OCI-LY3 (cell line): Measurements from ENCODE around the gene CLCN5.

Experiments
- H2AFZ ChIP-seq: fragments of 200-600, 300-600 bp; shearing (Covaris generic); 2 replicates; pipeline ENCODE4 v1.6.0; 2014; ENCODE audit warnings: antibody characterized with exemption, low read depth, low read length
- H3K27ac ChIP-seq: fragments of 200-600, 300-600 bp; sonication (generic); 2 replicates; pipeline ENCODE4 v1.5.1; 2014; ENCODE audit warnings: mild to moderate bottlenecking, low read length, moderate library complexity, mixed read lengths
- H3K27me3 ChIP-seq: fragments of 200-600, 300-600 bp; sonication (generic); 2 replicates; pipeline ENCODE4 v1.6.1; 2014; ENCODE audit warnings: low read depth, low read length, mixed read lengths
- H3K36me3 ChIP-seq: fragments of 200-600, 300-600 bp; sonication (generic); replicated peaks from 2 replicates; pipeline ENCODE3; 2014; ENCODE audit warnings: low read depth, low read length, mixed read lengths
- H3K4me1 ChIP-seq: fragments of 300-600, 200-600 bp; sonication (generic); 2 replicates; pipeline ENCODE4 v1.6.1; 2014; ENCODE audit warnings: low read length, mixed read lengths
- H3K4me2 ChIP-seq: fragments of 200-600, 300-600 bp; sonication (generic); 2 replicates; pipeline ENCODE4 v1.6.1; 2014; ENCODE audit warnings: low read length, mixed read lengths
- H3K4me3 ChIP-seq: fragments of 300-600, 200-600 bp; sonication (generic); 2 replicates; pipeline ENCODE4 v1.5.1; 2014; ENCODE audit warnings: antibody characterized with exemption, mild to moderate bottlenecking, low read length, moderate library complexity
- H3K79me2 ChIP-seq: fragments of 300-600, 200-600 bp; shearing (Covaris generic); 2 replicates; pipeline ENCODE4 v1.6.1; 2014; ENCODE audit warnings: mild to moderate bottlenecking, low read length, mixed read lengths
- H3K9ac ChIP-seq: fragments of 300-600, 200-600 bp; shearing (Covaris generic); 2 replicates; pipeline ENCODE4 v1.6.0; 2014; ENCODE audit warnings: mild to moderate bottlenecking, low read length, moderate library complexity
- H3K9me3 ChIP-seq: fragments of 200-600, 300-600 bp; shearing (Covaris generic); 2 replicates; pipeline ENCODE4 v1.6.1; 2014; ENCODE audit warnings: low read length, mixed read lengths; ENCODE audit not compliant: insufficient read depth
- H4K20me1 ChIP-seq: fragments of 200-600, 300-600 bp; sonication (generic); 2 replicates; pipeline ENCODE4 v1.6.1; 2016; ENCODE audit warnings: low read length, mixed read lengths; ENCODE audit not compliant: insufficient read depth
- CTCF ChIP-seq: fragments of 200-600, 300-600 bp; sonication (generic); IDR thresholded peaks from 2 replicates; pipeline ENCODE4 v1.5.1; 2014; ENCODE audit warnings: antibody characterized with exemption, low read length, low read depth
- EZH2phosphoT487 ChIP-seq: fragments of 200-600 bp; shearing (Covaris generic); IDR thresholded peaks from 2 replicates; pipeline ENCODE4 v1.6.1; 2018; ENCODE audit warnings: antibody characterized with exemption, mixed run types, low read depth

CLCN5 gene

GRCh38 chrX:50045823-50046222 lies 123.4 kb downstream of the CLCN5 start:
- no peaks in the 10 kb centered on the region for H3K27me3 ChIP-seq
- no peaks in the 10 kb centered on the region for H3K4me1 ChIP-seq
- no peaks in the 10 kb centered on the region for H4K20me1 ChIP-seq
- TF ChIP-seq EZH2phosphoT487: no peak
- TF ChIP-seq CTCF: no peak
- no peaks in the 10 kb centered on the region for H3K79me2 ChIP-seq
- H3K27ac ChIP-seq: no peak overlapping the region
- H3K36me3 ChIP-seq: no peaks in the 10 kb centered on the region
- H3K9me3 ChIP-seq: no peaks in the 10 kb centered on the region
- no peak overlapping the region for H3K9ac ChIP-seq
- H3K4me2 ChIP-seq: no peak overlapping the region
- H2AFZ ChIP-seq: no peak overlapping the region
- H3K4me3 ChIP-seq: no peak overlapping the region

DNA sequence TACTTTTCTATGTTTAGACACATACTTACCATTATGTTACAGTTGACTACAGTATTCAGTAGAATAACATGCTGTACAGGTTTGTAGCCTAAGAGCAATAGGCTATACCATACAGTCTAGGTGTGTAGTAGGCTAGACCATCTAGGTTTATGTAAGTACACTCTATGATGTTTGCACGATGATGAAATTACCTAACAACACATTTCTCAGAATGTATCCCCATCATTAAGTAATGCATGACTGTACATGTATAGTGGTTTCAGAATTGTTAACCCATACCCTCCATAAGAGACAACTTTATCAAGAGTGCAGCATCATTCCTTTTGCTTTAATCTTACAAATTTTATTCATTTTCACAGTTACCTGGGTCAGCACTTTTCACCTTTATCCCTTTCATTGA lies 126.8 kb downstream of the CLCN5 start:
- Histone ChIP-seq H3K9me3 (no peaks in the 10 kb centered on the region), H3K36me3 (no peaks in the 10 kb centered on the region), H3K4me1 (no peaks in the 10 kb centered on the region), H3K79me2 (no peaks in the 10 kb centered on the region), H3K27ac (no peak overlapping the region), H2AFZ (no peak overlapping the region), H3K27me3 (no peaks in the 10 kb centered on the region), H3K4me2 (no peak overlapping the region), H3K4me3 (no peak overlapping the region), H3K9ac (no peak overlapping the region), H4K20me1 (no peaks in the 10 kb centered on the region)
- TF ChIP-seq EZH2phosphoT487 (no peak), CTCF (no peak)

DNA sequence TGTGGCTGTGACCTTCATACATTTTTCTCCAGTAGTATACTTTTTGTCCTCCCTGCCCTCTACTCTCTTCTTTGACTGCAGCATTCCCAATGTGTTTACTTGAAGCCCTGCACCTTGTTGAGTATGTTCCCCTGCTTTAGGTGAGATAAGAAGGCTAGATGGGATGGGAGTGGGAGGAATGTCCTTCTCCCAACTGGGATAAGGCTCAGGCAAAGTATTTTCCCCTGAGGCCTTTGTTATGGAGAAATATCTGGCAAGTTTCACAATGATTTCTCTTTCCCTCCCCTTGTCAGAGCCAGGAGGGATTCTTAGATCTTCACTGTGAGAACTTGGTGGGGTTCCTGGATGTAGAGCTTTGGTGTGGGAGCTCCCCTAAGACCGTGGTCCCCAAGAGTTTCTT lies 131.8 kb downstream of the CLCN5 start:
- H3K9ac ChIP-seq: no peak overlapping the region
- no peak for TF ChIP-seq EZH2phosphoT487
- no peak for TF ChIP-seq CTCF
- H3K27me3 ChIP-seq: no peaks in the 10 kb centered on the region
- H3K79me2 ChIP-seq: no peaks in the 10 kb centered on the region
- H4K20me1 ChIP-seq: no peaks in the 10 kb centered on the region
- no peak overlapping the region for H3K4me3 ChIP-seq
- no peak overlapping the region for H3K27ac ChIP-seq
- H2AFZ ChIP-seq: no peak overlapping the region
- no peak overlapping the region for H3K4me2 ChIP-seq
- H3K9me3 ChIP-seq: no peaks in the 10 kb centered on the region
- no peaks in the 10 kb centered on the region for H3K36me3 ChIP-seq
- H3K4me1 ChIP-seq: peaks cover 13% of the 10 kb centered on the region

GRCh38 chrX:50066318-50066937 lies 144.0 kb downstream of the CLCN5 start:
- Histone ChIP-seq H3K4me1 (no peaks in the 10 kb centered on the region), H3K4me3 (no peak overlapping the region), H3K27ac (no peak overlapping the region), H3K9me3 (no peaks in the 10 kb centered on the region), H3K36me3 (peaks cover 3% of the 10 kb centered on the region), H3K79me2 (no peaks in the 10 kb centered on the region), H3K27me3 (no peaks in the 10 kb centered on the region), H3K9ac (no peak overlapping the region), H4K20me1 (no peaks in the 10 kb centered on the region), H3K4me2 (no peak overlapping the region), H2AFZ (no peak overlapping the region)
- TF ChIP-seq EZH2phosphoT487 (no peak), CTCF (no peak)
